CMK (cell line): Measurements from ENCODE around the gene CDX1.

ENCODE experiments used
- DNase-seq: peaks from one replicate; pipeline ENCODE4 v3.0.0-alpha.2; 2010; ENCODE audit warnings: low read depth

The CDX1 gene

DNA sequence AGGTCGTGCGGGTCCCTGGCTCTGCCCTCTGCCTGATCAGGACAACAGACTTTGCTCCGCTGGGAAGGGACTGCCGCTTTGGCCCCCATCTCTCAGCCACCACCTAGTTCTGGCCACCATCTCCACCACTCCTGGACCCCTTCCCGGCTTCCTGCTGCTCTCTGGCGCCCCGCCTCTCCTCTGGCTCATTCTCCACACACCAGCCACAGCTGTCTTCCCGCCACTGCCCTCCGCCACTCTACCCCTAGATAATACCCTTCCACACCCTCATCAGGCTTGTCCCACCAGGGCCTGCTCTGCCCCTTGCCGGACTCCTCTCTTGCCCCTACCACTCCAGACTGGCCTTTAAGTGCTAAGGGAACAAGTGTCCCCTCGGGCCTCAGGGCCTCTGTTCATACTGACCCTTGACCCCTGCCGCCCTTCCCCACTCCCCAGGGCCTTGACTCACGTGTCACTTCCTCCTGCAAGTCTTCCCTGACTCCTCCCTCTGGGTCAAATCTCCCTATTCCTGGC lies 3.0 kb upstream of the CDX1 start:
- DNase-seq, result no peak

DNA sequence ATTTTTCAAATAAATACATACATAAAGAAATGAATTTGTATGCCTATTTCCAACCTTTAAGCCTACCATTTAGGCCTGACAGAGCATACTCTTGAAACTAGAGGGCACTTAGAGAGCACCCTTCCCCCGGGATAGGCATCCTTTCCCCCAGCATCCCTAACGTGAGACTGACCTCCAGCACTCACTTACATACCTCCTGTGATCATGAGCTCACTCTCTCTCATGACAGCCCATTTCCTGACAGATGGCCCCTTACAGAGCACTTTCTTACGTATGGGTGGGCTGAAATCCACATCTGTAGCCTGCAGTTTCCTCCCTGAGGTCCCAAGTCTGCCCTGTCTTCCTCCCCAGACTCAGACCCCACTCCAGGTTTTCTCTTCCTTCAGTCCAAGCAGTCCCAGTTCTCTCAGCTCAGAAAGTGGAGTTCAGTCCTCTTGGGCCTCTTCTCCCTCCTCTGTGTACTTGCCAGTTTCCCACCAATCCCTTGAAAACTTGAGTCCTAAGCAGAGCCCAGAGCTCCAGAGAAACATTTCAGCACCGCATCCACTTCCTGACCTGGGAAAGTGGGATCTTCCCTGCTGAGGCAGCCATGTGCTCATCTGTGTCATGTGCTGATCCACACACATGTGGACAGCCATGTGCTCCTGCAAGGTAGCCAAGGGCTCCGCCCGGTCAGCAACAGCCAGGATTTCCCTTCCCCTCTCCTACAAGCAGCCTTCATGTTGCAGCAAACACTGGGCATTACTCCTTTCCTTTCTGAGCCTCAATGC lies 2.2 kb upstream of the CDX1 start:
- no peak for DNase-seq

DNA sequence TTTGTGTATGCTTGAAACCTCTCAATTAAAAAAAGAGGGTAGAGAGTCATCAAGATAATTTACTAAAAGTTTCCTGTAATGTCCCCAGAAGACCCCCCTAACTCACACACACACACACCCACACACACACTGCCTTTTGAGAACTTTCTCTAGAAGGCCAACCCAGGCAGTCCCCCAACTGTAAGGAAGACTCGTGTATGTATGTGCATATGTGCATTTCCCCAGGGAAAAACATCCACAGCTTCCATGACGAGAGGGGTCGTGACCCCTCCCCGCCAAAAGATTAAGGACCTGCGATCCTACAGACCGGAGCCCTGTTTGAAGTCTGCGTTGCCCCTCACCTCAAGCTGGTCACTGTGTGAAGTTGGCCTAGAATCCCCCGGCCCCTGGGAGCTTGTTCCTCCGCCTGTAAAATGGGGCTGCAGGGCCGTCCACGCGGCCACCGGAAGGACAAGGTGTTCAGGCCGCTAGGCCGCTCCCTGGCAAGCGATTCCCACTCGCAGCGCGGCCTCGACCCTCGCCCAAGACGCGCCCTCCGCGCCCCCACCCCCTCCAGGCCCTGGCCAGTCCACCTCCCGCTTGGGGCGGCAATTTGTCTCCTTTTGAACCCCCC lies 435 bp upstream of the CDX1 start:
- no peak for DNase-seq

DNA sequence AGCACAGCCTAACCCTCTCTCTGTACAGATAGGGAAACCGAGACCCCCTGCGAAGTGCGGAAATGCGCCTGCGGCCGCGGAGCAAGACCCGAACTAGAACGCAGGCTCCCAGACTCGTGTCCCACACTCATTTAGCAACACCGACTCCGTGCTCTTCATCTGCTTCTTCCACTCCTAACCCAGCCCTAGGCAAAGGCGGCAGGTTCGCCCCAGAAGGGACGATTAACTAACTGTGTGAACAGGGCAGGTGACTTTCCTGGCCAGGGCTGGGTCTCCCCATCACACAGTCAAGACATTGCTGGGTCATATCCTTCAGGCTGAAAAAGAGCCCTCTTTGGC lies 903 bp downstream of the CDX1 start:
- no peak for DNase-seq

DNA sequence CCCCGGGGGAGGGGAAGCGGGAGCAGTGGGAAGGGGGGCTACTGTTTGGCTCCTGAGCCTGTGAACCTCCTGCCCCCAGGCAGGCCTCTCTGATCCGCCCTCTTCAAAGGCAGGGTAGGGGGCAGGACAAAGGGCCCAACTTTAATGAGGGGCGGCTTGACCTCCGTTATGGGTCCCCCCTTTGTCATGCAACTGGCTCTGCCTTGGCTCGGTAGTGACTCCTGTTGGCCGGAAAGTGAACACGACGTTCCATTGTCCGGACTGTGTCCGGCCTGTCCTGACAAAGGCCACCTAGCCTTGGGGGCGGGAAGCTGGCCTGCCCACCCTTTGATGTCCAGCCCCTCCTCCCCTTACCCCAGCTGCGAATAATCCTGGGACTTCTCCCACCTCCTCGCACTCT lies 1.3 kb downstream of the CDX1 start:
- DNase-seq, result no peak

DNA sequence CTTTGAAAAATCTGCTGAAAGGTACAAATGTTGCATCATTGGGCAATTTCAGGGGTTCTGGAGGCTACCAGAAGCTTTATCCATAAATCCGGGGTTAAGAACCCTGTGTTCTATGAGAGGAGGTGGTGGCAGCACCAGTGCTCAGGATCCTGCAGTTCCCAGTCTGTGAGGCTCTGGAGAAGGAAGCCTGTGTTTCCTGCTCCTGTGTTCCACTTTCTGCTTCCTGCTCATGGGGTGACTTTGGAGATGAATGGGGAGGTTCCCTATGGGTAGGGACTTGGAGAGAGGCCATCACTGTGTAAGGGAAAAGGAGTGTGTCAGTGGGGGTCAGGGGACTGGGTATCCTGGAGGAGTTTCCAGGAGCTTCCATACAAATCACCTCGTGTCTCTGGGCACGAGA lies 2.3 kb downstream of the CDX1 start:
- DNase-seq, result no peak

DNA sequence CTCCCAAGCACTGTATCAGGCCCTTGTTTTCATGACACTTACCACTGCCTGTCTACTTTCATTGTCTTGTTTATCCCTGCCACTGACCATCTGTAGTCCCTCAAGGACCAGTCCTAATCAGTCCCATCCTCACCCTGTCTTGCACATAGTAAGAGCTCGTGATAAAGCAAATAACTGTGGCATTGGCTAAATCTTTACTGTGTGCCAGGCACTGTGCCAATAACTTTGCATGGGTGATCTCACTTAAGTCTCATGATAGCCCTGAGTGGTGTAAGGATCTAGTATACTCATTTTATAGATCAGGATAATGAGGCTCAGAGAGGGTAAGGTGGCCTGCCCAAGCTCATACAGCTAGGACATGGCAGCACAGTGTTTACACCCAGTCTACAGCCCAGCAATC lies 5.6 kb downstream of the CDX1 start:
- no peak for DNase-seq

DNA sequence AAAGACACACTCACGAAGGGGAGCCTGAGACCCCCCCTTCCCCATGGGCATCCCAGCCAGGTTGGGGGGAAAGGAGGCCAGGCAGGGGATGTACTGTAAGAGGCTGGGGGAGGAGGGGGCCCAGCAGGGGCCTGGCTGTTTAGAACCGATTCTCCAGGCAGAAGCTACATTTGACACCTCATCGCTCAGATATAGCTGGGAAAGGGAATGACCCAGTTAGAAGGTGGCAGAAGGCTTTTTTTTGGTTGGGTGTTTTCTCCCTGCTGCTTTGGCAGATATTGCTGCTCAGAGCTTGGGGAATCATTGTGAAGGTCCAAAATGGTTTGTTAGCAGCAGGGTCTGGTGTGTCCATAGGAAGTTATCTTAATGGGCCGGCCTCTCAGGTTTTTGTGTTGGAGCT lies 6.0 kb downstream of the CDX1 start:
- DNase-seq, result no peak

DNA sequence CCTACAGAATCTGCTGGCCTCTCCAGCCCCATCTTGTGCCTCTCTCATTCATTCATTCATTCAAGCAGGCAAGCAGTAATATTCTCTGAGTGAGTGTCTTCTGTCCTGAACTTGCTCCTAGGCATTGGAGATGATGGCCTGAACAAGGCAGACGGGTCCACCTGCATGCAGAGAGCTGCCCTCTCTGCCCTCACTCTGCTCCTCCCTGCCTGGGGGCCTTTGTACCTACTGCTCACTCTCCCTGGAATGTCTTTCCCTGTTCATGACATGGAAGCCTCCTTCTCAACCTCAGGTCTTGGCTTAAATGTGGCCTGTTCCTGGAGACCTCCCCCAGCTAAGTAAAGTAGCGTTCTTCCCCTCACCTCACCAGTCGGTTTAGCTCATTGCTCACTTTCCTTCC lies 6.6 kb downstream of the CDX1 start:
- no peak for DNase-seq

DNA sequence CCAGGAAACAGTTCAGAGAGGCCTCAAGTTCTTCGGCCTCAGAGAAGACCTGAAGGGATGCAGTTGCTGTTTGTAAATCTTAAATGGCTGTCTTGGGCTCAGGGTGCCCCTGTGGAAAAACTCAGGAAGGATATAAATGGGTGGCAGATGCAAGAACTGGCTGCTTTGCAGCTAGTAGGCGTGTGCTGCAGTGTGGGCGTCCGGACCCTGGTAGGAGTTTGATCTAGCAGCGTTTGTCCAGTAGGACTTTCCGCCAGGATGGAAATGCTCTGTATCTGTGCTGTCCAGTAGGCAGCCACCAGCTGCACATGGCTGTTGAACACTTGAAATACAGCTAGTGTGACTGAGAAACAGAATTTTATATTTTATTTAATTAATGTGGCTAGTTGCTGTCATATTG lies 7.7 kb downstream of the CDX1 start:
- DNase-seq, result no peak

DNA sequence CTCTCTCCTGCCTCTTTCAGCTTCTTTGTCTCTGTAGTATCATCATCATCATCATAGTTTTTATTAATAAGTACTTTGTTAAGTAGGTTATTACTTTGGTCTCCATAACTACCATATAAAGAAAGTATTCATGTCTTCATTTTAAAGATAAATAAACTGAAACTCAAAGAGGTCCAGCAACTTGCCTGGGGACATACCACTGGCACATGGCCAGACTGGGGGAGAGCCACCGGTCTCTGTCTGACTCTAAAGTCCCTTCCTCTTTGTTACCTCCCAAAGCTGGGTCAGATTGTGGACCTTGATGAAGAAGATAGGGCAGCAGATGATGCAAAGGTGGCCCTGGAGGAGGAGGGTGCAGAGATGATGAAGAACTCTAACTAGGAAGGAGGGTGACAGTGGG lies 8.5 kb downstream of the CDX1 start:
- DNase-seq, result no peak

DNA sequence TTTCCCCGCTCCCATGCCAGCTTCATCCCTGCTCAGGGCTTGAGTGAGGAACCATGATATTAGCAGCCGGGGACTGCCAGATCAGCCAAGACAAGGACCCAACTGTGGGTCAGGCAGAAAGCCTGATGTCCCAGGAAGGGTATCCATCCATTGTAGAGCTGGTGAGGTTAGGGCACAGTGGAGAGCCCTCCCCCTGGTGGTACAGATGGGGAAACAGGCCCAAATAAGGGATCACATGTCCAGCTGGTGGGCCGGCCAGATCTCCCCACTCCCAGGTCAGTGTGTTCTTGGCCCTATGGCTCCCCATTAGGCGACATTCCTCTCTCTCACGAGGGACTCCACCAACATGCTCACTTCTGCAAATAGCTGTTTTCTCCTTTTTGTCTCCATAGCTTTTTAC lies 9.0 kb downstream of the CDX1 start:
- no peak for DNase-seq

DNA sequence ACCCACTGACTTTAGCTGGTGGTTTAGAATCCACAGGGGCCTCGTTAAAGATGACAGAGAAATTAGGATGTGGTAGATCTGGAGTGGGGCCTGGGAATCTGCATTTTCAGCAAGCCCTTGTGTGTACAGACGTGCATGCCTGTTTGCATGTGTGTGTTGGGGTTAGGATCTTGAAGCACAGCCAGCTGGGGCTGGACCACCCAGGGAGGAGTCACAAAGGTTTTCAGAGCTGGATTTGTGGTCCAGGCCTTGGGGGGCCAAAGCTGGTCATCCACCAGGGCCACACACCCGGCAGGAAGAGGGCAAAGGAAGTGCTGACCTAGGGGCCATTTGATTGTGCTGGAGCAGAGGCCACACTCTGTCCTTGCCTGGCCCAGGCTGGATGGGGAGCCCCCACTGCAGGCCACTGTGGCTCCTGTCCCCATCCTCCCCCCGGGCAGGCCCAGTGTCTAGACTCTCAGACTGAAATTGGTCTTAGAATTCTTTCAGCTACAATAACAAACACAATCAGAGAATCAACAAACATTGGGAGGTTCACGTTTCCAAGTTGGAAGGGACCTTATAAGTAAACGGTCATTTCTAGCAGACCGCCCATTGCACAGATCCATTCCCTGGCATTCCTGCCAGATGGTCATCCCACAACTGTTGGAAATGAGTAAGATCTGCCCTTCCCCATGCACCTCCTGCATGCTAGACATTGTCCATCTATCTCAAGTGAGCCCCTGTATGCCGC lies 10.3 kb downstream of the CDX1 start:
- DNase-seq, result no peak

DNA sequence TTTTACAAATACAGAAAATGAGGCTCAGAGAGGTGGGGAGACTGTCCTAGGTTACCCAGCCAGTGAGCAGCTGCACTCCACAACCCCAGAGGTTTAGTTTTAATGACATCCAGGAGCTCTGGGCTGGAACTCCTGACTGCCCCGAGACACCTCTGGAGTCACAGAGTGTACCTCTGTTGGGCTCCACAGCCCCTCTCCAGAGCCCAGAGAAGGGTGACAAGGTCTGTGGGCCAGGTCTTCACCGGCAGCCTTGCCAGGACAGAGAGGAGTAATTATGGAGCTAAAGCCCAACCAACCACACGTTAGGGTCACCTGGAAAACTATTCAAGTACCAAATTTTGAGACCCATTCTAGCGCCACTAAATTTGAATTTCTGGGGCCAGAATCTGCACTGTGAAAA lies 11.1 kb downstream of the CDX1 start:
- no peak for DNase-seq

DNA sequence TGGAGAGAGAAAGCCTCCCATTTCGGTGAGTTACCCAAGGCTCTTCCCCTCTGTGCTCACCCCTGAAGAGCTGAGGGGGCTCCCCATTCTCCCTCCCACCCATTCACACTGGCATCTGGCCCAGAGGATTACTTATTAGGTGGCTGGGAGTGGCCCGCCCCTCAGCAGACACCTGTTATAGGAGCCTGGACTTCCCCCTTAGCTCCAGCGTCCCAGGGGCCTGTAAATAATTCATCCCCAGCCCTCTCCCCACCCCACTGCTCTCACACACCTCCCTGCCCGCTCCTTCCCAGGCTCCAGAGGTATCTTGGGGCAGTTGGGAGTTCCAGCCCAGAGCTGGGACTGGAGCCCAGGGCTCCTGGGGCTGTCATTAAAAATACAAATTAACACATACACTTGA lies 11.7 kb downstream of the CDX1 start:
- no peak for DNase-seq

DNA sequence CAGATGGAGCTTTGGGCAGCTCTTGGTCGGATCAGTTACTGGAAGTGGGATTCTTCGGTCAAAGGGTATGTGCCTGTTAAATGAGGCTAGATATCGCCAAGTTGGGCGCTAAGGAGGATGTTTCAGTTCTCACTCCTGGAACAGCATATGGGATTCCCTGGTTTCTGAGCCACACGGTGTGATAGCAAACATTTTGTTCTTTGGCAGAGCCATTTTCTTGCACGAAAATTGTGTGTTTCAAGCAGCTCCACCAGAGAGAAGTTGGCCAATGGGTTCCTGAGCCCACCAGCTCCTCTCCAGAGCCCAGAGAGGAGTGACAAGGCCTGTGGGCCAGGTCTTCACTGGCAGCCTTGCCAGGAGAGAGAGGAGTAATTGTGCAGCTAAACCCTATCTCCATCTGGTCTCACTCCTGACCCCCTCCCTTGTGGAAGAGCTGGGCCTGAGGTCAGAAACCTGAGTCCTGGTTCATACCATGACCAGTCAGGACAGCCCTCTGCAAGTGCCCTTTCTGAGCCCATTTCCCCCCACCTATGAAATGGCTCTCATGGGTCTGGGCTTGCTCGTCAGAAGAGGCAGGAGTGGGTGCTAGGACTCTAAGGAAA lies 12.5 kb downstream of the CDX1 start:
- no peak for DNase-seq

DNA sequence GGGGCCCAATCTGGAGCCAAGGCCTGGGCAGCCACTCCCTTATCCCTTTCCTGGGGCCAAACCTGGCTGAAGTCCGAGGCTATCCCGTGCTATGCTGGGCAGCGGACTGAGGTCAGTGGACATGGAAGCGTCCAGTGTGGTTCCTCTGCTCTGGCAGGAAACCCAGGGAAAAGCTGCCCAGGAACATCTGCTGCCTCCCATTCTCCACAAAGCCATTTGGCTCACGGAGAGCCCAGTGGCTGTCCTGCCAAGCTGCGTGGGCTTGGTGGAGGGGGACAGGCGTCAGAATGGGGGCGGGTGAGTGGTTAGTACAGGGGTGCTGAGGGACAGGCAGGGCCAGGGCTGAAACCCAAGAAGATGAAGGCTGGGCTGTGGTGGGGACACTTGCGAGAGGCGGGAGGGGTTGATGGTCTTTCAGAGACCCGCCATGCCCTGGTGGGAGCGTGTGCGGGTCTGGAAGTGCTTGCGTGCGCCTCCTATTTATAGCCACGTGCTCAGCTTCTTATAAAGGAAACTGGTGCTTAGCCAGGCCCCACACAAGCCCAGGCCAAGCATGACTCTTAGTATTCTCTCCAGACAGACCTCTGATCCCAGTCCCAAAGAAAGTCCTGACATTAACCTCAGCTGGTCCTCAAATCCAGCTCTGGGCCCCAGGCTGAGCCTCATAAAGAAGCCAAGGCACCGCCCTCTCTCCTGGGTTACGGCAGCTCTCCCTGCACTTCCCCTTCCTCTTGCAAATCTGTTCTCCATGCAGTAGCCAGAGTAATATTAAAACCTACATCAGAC lies 13.9 kb downstream of the CDX1 start:
- DNase-seq, result no peak

DNA sequence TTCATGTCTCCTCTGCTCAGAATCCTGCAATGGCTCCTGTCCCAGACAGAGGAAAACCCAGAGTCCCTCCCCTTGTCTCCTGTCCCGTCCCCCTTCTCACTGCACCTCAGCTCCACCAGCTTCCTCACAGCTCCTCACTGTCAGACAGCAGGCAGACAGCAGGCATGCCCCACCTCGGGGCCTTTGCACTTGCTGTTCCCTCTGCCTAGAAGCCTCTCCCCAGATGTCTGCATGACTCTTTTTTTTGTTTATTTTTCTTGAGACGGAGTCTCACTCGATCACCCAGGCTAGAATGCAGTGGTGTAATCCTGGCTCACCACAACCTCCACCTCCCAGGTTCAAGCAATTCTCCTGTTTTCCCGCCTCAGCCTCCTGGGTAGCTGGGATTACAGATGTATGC lies 14.4 kb downstream of the CDX1 start:
- DNase-seq, result no peak

DNA sequence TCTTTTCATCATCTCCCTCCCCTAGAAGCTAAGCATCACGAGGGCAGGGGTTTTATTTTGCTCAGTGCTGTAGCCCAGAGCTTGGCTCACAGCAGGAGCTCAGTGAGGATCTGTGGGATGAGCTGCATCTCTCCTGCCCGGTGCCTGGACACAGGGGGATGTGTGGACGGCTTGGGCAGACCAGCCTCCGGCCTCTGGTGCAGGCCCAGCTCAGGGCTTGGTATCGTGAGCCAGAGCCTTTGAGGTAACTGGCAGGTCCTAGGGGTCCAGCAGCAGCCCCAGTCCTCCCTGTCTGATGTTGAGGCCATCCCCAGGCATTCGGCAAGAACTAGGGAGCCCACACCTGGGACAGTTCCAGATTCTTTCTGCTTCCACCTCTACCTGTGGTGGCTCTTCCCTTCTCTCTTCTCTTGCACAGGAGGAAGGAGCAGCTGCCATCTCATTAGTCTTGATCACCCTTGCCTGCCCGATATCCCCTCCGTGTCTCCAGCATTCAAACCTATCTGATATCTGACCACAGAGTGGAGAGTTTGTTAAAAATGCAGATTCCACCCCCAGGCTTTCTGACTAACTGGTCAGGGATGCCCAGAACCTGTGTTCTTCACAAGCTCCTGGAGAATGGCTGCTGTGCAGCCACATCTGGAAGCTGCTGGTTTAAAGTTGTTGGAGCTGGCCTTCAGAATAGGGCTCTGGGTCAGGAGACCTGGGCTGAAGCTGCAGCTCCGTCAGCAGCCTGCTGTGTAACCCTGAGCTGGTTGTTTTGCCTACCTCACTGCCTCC lies 15.4 kb downstream of the CDX1 start:
- no peak for DNase-seq

DNA sequence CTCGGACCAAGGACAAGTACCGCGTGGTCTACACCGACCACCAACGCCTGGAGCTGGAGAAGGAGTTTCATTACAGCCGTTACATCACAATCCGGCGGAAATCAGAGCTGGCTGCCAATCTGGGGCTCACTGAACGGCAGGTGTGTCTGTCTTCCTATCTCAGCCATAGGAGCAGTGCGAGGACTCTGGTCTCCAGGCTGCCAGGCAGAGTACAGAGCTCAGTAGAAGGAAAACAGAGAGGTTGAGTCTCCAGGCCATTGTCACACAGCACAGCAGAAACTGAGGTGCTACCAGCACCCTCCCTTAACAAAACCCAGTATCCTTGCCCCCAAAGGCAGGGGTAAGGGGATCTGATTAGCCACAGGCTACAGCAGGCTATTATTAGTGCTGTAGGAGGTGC lies 16.2 kb downstream of the CDX1 start:
- DNase-seq, result no peak

DNA sequence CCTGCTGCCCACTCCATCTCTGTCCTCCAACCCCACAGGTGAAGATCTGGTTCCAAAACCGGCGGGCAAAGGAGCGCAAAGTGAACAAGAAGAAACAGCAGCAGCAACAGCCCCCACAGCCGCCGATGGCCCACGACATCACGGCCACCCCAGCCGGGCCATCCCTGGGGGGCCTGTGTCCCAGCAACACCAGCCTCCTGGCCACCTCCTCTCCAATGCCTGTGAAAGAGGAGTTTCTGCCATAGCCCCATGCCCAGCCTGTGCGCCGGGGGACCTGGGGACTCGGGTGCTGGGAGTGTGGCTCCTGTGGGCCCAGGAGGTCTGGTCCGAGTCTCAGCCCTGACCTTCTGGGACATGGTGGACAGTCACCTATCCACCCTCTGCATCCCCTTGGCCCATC lies 16.9 kb downstream of the CDX1 start:
- DNase-seq, result no peak
